ENCODE measurements around the gene UBE2U.

Gene UBE2U

GRCh38 chr1:64173336-64173940 lies 30.0 kb upstream of the UBE2U start:
- no peak overlapping the region for H3K4me3 ChIP-seq (ENCODE audit: low read depth, low read length)
- DNase-seq (ENCODE audit: low read depth, low spot score): no peak
- CTCF ChIA-PET: interaction anchor here (0.8 to 1.9 kb wide), 4 partner anchors 10 to 482 kb away, joined by 3 to 10 read pairs (median 3); no protein-coding TSS in a partner anchor
- POLR2A ChIA-PET: no interaction called here
- TF ChIP-seq CTCF (IDR thresholded peaks at IDR 0.05; ENCODE audit: insufficient read depth, low read length, missing control alignments): no peak

DNA sequence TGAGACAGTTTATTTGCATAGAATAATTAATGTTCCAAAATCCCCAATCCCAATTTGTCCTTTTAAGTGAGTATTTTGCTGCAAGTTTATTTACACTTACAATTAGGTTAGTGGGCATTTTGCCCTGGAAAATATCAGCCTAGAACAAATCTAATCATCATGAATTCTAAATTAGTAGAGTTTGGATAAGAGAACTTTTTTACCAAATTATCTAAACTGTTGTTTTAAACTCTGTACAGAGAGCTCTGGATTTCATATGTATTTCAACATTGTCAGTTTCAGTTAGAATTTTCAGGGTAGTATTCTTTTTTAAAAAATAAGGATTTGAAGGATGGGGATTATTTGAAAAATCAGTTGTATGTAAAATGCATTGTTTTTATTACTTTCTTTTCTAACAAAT lies 27.8 kb upstream of the UBE2U start:
- no peak overlapping the region for H3K4me3 ChIP-seq (ENCODE audit: low read depth, low read length)
- no peak for DNase-seq (ENCODE audit: low read depth, low spot score)
- TF ChIP-seq CTCF (IDR thresholded peaks at IDR 0.05; ENCODE audit: insufficient read depth, low read length, missing control alignments): no peak
- CTCF ChIA-PET: interaction anchor here (0.9 kb wide), 1 partner anchor 12 kb away, joined by 4 read pairs; no protein-coding TSS in a partner anchor
- POLR2A ChIA-PET: no interaction called here

DNA sequence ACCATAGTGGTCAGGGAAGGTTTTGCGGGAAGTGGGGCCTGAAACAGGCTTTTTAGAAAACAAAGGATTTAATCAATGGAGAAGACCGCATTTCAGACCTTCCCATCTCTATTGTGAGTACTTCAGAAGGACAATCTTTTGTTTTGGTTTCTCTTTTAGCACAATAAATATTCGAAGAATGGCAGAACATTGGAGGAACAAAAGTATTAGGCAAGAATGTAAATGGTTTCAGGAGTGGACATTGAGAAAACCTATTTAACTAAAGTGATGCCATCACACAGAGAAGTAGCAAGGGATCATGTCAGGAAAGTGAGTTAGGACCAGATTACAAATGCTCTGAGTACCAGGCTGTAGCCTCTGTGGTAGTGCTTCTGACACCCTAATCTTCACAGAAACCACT lies 26.8 kb upstream of the UBE2U start:
- ChIA-PET POLR2A (no interaction called here), CTCF (no interaction called here)
- no peak for DNase-seq (ENCODE audit: low read depth, low spot score)

GRCh38 chr1:64179588-64179987 lies 23.8 kb upstream of the UBE2U start:
- ChIA-PET POLR2A (no interaction called here), CTCF (no interaction called here)
- TF ChIP-seq CTCF (IDR thresholded peaks at IDR 0.05; ENCODE audit: insufficient read depth, low read length, missing control alignments): no peak
- DNase-seq (ENCODE audit: low read depth, low spot score): no peak
- H3K4me3 ChIP-seq (ENCODE audit: low read depth, low read length): no peak overlapping the region

More for the DNA sequence above, 26.8 kb upstream of the UBE2U start:
- TF ChIP-seq CTCF (IDR thresholded peaks at IDR 0.05; ENCODE audit: insufficient read depth, low read length, missing control alignments): no peak
- no peak overlapping the region for H3K4me3 ChIP-seq (ENCODE audit: low read depth, low read length)

DNA sequence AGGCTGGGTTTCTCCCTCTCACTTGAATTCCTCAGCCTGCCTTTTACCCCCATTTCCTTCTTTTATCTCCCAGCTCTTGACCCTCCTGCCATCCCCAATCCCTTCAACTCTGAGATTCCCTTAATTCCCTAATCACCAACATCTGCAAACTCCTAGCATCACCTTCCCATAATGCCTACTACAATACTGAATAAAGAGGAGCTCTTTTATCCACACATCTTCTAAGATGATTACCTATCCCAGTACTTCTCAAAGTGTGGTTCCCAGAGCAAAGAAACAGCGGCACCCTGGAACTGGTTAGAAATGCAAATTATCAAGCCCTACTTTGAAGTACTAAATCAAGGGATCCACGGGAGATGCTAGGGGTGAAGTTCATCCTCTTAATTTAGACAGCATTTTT lies 21.2 kb upstream of the UBE2U start:
- CTCF ChIA-PET: interaction anchor here (1.2 to 5.0 kb wide), 3 partner anchors 11 to 566 kb away, joined by 3 to 16 read pairs (median 4); no protein-coding TSS in a partner anchor
- POLR2A ChIA-PET: no interaction called here
- no peak for TF ChIP-seq CTCF (IDR thresholded peaks at IDR 0.05; ENCODE audit: insufficient read depth, low read length, missing control alignments)
- no peak overlapping the region for H3K4me3 ChIP-seq (ENCODE audit: low read depth, low read length)
- no peak for DNase-seq (ENCODE audit: low read depth, low spot score)

DNA sequence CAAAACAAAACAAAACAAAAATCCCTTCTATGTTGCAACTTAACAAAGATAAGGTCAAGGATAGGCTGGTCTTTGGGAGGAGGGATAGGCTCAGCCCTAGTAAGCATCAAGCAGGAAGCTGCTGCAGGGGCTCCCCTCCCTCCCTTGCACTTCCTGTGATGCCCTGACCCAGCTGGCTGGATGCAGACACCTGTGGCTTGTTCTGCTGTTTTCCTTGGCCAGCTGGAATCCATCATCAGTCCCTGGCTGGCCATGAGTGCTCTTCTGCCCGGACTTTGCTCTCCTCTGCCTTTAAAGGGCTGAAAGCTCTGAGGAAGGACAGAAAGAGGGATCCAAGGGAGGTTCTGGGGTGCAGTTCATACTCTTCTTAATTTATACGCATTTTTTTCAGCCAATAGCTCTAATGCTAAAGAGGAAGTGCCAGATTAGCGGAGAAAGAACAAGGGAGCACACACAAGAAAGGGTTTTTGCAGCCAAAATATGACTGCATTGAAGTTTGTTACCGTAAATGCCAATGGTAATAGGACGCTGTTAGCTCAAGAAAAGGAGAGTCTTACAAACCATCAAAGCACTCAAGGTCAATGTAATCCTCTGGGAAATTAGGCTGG lies 19.9 kb upstream of the UBE2U start:
- DNase-seq (ENCODE audit: low read depth, low spot score): no peak
- H3K4me3 ChIP-seq (ENCODE audit: low read depth, low read length): no peak overlapping the region
- ChIA-PET CTCF (interaction anchor here (0.8 to 5.0 kb wide), 6 partner anchors 10 to 567 kb away, joined by 3 to 16 read pairs (median 4); no protein-coding TSS in a partner anchor), POLR2A (no interaction called here)
- TF ChIP-seq CTCF (IDR thresholded peaks at IDR 0.05; ENCODE audit: insufficient read depth, low read length, missing control alignments): no peak
